Activated CD8-positive, alpha-beta memory T cell treated with anti-CD3 and anti-CD28 coated beads, Interleukin-2, amount 50 U/mL, for 48 hours (primary cell): ENCODE results near the gene LTV1.

Experiments used
- DNase-seq: peaks from one replicate; pipeline ENCODE4 v3.0.0-alpha.2; 2020

Gene LTV1

DNA sequence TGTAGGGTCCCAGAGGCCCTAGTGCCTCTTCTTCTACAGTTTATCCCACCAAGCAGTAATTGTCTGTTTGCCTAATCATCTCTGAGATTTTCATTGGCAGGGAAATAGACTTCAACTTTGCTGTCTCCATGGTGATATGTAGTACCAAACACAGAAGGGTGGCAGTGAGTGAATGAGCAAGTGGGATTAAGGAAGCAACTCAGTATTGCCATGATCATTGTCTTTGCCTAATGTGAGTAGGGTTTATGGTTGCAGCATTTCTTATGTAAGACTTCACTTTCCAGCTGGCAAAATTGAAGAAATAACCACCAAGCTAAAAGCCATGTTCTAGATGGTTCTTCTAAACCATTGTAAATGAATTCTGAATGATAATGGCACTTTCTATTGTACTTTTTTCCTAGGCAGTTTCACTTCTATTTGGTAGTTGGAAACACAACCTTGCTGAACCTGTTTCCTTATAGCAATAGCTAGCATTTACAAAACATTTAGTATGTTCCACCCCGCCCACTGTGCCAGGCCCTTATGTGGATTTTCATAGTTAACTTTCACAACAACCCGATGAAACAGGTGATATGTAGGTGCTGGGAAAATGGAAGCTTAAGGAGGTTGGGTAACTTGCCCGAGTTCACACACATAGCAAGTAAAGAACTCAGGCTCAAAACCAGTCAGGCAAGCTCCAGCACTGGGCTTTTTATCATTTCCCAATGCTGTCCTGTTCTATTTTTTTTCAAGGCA, 53.2 kb downstream of the LTV1 start:
- DNase-seq, result no peak

DNA sequence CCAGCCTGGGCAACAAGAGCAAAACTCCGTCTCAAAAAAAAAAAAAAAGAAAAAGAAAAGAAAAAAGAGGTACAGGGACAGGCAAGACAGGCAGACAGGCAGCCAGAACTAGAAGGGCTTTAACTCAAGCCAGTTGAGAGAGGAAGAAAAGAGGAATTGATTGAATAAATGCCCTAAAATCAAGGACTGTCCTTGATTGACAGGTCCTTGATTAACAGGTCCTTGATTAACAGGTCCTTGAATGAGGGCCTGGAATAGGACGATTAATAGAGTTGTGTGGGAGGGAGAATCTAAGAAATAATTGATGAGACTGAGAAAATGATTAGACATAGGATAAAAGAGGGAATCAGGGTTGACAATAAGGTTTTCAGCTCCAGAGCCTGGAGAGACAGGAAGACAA, 57.2 kb downstream of the LTV1 start:
- DNase-seq, result no peak

DNA sequence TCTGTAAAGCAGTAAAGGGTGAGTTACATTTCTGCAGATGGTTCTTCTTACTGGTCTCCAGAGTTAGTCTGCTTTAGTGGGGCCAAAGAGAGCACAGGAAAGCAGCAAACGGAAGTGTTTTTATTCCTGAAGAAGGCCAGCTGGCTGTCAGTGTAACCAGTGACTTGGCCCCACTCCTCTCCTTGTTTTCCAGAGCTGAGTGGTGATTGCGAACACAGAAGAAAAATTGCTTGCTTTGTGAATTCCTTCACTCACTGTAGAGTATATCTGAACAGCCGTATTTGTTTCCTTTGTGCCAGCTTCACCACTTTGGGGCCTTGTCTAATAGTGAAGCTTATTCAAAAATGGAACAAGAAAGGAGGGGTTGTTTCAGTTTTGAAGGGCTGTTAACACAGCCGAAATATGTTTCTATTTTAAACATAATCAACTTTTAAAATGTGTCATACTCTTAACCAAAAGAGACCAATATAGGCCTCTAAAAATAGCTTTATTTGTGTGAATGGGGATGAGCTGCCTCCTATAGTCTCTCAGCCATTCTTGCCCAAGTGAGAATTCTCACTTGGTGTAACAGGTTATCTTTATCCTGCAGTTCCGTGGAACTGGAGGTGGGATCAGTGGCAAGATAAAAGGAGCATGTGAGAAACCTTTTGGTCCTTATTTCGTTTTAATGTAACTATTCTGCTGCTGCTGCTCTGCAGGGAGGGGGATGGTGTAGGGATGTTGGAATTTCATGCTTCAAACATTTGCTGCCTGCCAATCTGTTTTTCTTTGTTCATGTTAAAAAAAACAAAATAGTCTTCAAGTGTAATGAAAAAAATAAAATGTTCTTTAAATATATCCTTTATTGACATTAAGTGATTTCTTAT, 59.0 kb downstream of the LTV1 start:
- no peak for DNase-seq

DNA sequence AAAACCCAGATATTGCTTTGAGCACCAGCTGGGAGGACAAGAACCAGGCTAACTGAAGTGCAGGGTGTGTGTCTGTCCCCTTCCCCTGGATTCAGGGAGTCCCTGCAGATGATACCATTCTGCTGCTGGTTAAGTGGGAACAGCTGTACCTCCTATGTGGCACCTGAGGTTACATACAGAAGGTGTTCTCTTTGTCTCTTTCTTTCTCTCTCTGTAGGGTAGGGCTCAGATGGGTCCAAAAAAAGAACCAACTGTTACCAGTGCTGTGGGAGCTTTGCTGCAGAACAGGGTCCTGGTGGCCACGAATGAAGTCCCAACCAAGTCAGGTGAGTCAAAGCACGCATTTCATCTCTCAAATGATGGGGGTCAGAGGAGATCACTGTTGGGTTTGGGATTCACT, 59.7 kb downstream of the LTV1 start:
- no peak for DNase-seq

DNA sequence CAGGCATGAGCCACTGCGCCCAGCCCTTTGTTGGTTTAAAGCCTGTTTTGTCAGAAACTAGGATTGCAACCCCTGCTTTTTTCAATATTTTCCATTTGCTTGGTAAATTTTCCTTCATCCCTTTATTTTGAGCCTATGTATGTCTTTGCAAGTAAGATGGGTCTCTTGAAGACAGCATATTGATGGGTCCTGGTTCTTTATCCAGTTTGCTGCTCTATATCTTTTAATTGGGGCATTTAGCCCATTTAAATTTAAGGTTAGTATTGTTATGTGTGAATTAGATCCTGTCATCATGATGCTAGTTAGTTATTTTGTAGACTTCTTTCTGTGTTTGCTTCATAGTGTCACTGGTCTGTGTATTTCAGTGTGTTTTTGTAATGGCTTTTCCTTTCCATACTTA, 67.9 kb downstream of the LTV1 start:
- DNase-seq, result no peak

DNA sequence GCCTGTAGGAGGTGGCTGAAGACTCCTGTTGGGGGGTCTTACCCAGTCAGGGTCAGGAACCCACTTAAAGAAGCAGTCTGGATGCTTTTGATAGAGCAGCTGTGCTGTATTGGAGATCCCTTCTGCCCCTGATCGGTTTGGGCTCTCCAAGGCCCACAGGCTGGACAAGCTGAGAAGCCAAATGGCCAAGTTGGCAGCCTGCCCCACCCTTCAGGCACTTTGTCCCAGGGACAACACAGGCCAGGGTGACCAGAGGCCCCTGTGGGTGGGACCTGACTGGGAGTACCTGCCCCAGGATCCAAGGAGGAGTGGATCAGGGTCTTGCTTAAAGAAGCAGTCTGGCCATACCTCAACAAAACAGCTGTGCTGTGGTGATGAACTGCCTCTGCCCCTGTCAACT, 69.5 kb downstream of the LTV1 start:
- no peak for DNase-seq
